Kidney (tissue), 14 donors: ENCODE results near the gene LRRC10. TPM values are rescaled to one million over a fixed set of nuclear protein-coding genes. Genes with fewer than 3 reads are reported as not detected.

Experiments used
- DNase-seq, 5 donors: peaks; one replicate each; pipeline ENCODE4 v3.0.0-alpha.2; 2013 to 2020
- FAIRE-seq: peaks from 2 replicates; lab custom pipeline; 2012; peaks lifted over from hg19 to GRCh38; lab: Jason Lieb, UNC
- H3K27ac ChIP-seq, 2 donors: one replicate each; pipeline ENCODE4 v1.7.0; 2013; ENCODE audit warnings: low read depth in 2 of 2, low read length in 2 of 2, inconsistent platforms in 1 of 2
- H3K27me3 ChIP-seq: one replicate; pipeline ENCODE4 v1.7.1; 2013; ENCODE audit warnings: low read length, inconsistent platforms; ENCODE audit not compliant: control insufficient read depth, insufficient read depth
- H3K36me3 ChIP-seq, 3 donors: one replicate each; pipeline versions ENCODE4 v1.7.0 to v1.7.1; 2013; ENCODE audit warnings: low read length in 3 of 3, control low read depth in 1 of 3, inconsistent platforms in 1 of 3; ENCODE audit not compliant: insufficient read depth in 3 of 3, control insufficient read depth in 2 of 3
- H3K4me1 ChIP-seq, 3 donors: one replicate each; pipeline versions ENCODE4 v1.7.0 to v1.7.1; 2013; ENCODE audit warnings: low read length in 3 of 3, inconsistent platforms in 1 of 3, low read depth in 1 of 3; ENCODE audit not compliant: control insufficient read depth in 2 of 3, insufficient read depth in 2 of 3
- H3K4me3 ChIP-seq, 3 donors: one replicate each; pipeline versions ENCODE4 v1.7.0 to v1.8.1; 2013; ENCODE audit warnings: low read length in 3 of 3, control low read depth in 1 of 3, inconsistent platforms in 1 of 3
- H3K9ac ChIP-seq, 3 donors: one replicate each; pipeline versions ENCODE4 v1.7.0 to v1.7.1; 2013; ENCODE audit warnings: low read length in 3 of 3, control low read depth in 1 of 3, inconsistent platforms in 1 of 3
- H3K9me3 ChIP-seq, 3 donors: one replicate each; pipeline versions ENCODE4 v1.7.0 to v1.7.1; 2013; ENCODE audit warnings: low read length in 3 of 3, control low read depth in 1 of 3, inconsistent platforms in 1 of 3; ENCODE audit not compliant: control insufficient read depth in 2 of 3, insufficient read depth in 1 of 3
- CTCF ChIP-seq: IDR thresholded peaks from 3 replicates; pipeline ENCODE4 v1.5.1; 2012; ENCODE audit warnings: mild to moderate bottlenecking, moderate library complexity, borderline replicate concordance; ENCODE audit not compliant: insufficient read depth; ENCODE audit errors: extremely low read depth
- intact Hi-C: fragments of 100-400 bp; cut with DNase I; formaldehyde crosslinking; loops from one replicate; pipeline ENCODE4 v1.11.1; 2022
- polyA plus RNA-seq: library from polyadenylated mRNA; stranded (reverse); fragments of 350-450 nt; fragmentation: Illumina TruSeq; extraction: RNeasy Lipid Tissue Mini Kit (QIAGEN cat#74804); gene quantifications from one replicate; pipeline ENCODE4 v1.2.3, GENCODE V29; 2014; ENCODE audit warnings: low read depth, low replicate concordance; ENCODE audit not compliant: insufficient read depth
- total RNA-seq: library from RNA; stranded (reverse); fragmentation: NEBNext Ultra II Directional; extraction: Animal tissue kit (Norgen Biotek cat#: 25700); gene quantifications from one replicate; pipeline ENCODE4 v1.2.1, GENCODE V29; 2021
- donor health status: control.
- donor health status: control.
- donor health status: control.
- donor health status: control.
- donor health status: control.
- donor health status: DM: yes; HTN: yes; CAD: no.
- donor health status: Normal renal cell carcinoma (clear cell type).

The LRRC10 gene
- total and polyA plus RNA-seq, 2 donors from 2014 or later = not detected

- H3K4me1 ChIP-seq = no peaks in the 10 kb centered on the region
- H3K36me3 ChIP-seq = no peaks in the 10 kb centered on the region
- no peaks in the 10 kb centered on the region for H3K9me3 ChIP-seq
- H3K9ac ChIP-seq = no peak overlapping the region
- intact Hi-C loops = no loop called here
- H3K27me3 ChIP-seq = no peaks in the 10 kb centered on the region
- FAIRE-seq (no peak), DNase-seq (no peak)
- no peak overlapping the region for H3K4me3 ChIP-seq
- H3K27ac ChIP-seq = no peak overlapping the region
- TF ChIP-seq CTCF = no peak
Measured at GRCh38 chr12:69623970-69624369, 13.3 kb upstream of the LRRC10 start.

GRCh38 chr12:69621551-69621950 is 10.8 kb upstream of the LRRC10 start:
- no peak for TF ChIP-seq CTCF
- no peak for DNase-seq
- H3K9me3 ChIP-seq = no peaks in the 10 kb centered on the region
- no peaks in the 10 kb centered on the region for H3K36me3 ChIP-seq
- H3K27me3 ChIP-seq = no peaks in the 10 kb centered on the region
- H3K4me1 ChIP-seq = no peaks in the 10 kb centered on the region
- intact Hi-C loops = no loop called here
- H3K4me3 ChIP-seq = no peak overlapping the region
- no peak overlapping the region for H3K27ac ChIP-seq
- no peak for FAIRE-seq
- no peak overlapping the region for H3K9ac ChIP-seq

GRCh38 chr12:69620921-69621320 is 10.2 kb upstream of the LRRC10 start:
- no peaks in the 10 kb centered on the region for H3K36me3 ChIP-seq
- no peaks in the 10 kb centered on the region for H3K9me3 ChIP-seq
- no peak overlapping the region for H3K4me3 ChIP-seq
- no peak for DNase-seq
- intact Hi-C loops = no loop called here
- no peak overlapping the region for H3K9ac ChIP-seq
- no peak for FAIRE-seq
- no peak overlapping the region for H3K27ac ChIP-seq
- no peak for TF ChIP-seq CTCF
- no peaks in the 10 kb centered on the region for H3K4me1 ChIP-seq
- H3K27me3 ChIP-seq = no peaks in the 10 kb centered on the region

- DNase-seq = no peak
- no peak overlapping the region for H3K9ac ChIP-seq
- no peaks in the 10 kb centered on the region for H3K4me1 ChIP-seq
- no peak overlapping the region for H3K27ac ChIP-seq
- no peak for TF ChIP-seq CTCF
- H3K4me3 ChIP-seq = no peak overlapping the region
- no peaks in the 10 kb centered on the region for H3K36me3 ChIP-seq
- no peaks in the 10 kb centered on the region for H3K9me3 ChIP-seq
- no peaks in the 10 kb centered on the region for H3K27me3 ChIP-seq
- intact Hi-C loops = no loop called here
- no peak for FAIRE-seq
Measured at GRCh38 chr12:69620077-69620476, 9.4 kb upstream of the LRRC10 start.
